ENCODE data around the gene PPP1R13L.

DNA sequence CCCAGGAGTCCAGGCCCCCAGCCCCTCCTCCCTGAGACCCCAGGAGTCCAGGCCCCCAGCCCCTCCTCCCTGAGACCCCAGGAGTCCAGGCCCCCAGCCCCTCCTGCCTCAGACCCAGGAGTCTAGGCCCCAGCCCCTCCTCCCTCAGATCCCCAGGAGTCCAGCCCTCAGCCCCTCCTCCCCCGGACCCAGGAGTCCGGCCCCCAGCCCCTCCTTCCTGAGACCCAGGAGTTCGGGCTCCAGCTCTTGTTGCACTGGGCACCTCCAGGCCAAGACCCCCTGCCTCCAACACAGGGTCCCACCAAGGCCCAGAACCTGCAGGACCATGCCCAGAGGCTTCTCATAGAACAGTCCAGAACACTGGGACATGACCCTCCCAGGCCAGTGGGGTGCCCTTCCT, 15.0 kb upstream of the PPP1R13L start:
- TF ChIP-seq, protein P1, sequence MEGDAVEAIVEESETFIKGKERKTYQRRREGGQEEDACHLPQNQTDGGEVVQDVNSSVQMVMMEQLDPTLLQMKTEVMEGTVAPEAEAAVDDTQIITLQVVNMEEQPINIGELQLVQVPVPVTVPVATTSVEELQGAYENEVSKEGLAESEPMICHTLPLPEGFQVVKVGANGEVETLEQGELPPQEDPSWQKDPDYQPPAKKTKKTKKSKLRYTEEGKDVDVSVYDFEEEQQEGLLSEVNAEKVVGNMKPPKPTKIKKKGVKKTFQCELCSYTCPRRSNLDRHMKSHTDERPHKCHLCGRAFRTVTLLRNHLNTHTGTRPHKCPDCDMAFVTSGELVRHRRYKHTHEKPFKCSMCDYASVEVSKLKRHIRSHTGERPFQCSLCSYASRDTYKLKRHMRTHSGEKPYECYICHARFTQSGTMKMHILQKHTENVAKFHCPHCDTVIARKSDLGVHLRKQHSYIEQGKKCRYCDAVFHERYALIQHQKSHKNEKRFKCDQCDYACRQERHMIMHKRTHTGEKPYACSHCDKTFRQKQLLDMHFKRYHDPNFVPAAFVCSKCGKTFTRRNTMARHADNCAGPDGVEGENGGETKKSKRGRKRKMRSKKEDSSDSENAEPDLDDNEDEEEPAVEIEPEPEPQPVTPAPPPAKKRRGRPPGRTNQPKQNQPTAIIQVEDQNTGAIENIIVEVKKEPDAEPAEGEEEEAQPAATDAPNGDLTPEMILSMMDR (conservative IDR thresholded peaks at IDR 0.05 in 1 of 2, IDR thresholded peaks at IDR 0.05 in 1 of 2; ENCODE audit: low read depth in 1 of 2, low read length in 2 of 2): no peak
- no peak for TF ChIP-seq EZH2 (IDR thresholded peaks at IDR 0.05; ENCODE audit: low read length, missing control alignments)
